ENCODE data around the gene TET1.
"Not testable (repeated sequence)": the region's sequence is repeated elsewhere in the genome, so short reads cannot be mapped to it uniquely, and the experiment has no call there.

TET1 gene

DNA sequence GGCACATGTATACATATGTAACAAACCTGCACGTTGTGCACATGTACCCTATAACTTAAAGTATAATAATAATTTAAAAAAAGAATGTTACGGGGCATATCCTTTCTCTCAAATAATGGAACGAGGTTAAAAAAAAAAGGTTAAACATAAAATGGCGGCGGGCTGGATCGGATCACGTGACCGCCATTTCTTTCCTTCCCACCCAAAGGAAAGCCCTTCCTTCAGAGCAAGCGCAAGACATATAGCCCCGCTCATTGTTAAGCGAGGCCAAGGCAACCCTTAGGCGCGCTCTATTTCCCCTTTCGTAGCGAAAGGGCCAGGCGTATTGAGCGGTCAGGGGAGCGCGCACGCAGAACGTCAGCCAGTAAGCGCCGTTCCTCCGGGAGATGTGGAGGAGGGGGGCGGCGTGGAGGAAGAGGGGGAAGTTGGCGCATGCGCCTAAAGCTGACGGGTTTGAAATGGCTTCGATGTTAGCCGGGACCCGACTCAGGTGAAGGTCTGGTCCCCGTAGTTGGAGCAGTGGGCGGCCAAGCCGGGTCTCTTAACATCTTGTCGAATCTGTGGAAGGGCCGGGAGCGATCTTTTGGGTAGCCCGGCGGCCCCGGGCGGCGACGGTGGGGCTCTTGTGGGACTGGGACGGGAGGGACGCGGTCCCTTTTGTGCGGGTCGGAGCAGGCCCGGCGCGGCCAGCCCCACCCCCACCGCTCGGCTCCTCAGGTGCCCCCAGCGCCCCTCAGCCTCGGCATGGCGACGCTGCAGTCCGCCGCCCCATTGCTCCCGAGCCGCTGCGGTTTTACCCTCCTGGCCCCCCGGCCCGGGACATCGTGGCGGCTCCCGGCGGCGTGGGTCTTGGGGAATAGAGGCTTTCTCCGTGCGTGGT is 160.9 kb downstream of the TET1 start, which contains the start of gene CCAR1:
Gene CCAR1, plus strand, starts transcription at position 447 of the 880 bp plus-strand sequence. CDS start 1,266 bp downstream, outside the sequence.
- peak; percentile 77 for DNase-seq

DNA sequence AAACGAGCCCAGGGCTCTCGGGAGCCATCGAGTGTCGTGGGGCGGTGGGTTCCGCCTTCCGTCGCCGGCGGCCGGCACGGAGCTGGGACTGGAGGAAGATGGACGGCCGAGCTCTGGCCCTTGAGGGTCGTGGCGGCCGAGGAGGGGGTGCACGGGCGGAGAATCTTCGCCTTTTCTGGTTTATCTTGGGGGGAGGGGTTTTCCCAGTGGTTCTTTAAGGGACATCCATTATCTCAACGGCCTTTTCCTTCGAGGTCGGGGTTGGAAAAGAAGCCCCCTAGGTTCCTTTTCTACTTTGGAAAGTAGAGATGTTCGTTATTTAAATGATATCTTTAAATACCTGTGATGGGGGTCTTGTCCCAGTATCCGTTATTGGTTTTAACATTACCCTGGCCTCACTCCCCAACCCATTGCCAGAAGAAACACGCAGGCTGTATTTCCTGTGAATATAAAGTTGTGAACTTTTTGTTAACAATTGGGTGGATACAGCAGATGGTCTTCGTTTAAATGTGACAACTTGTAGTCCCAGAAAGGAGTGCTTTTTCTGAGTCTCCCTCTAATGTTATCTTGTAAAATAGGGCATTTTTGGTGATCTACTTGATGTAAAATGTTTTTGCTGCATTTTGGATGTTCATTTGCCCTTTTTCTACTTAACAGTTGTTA is 161.7 kb downstream of the TET1 start:
- no peak for DNase-seq

DNA sequence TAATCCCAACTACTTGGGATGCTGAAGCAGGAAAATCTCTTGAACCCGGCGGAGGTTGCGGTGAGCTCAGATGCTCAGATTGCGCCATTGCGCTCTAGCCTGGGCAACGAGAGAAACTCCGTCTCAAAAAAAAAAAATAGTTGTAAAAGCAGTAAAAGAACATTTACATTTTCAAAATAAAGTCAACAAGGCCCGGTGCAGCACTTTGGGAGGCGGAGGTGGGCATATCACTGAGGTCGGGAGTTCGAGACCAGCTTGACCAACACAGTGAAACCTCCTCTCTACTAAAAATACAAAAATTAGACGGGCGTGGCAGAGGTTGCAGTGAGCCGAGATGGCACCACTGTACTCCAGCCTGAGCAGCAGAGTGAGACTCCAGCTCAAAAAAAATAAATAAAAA is 164.9 kb downstream of the TET1 start:
- DNase-seq, result no peak

DNA sequence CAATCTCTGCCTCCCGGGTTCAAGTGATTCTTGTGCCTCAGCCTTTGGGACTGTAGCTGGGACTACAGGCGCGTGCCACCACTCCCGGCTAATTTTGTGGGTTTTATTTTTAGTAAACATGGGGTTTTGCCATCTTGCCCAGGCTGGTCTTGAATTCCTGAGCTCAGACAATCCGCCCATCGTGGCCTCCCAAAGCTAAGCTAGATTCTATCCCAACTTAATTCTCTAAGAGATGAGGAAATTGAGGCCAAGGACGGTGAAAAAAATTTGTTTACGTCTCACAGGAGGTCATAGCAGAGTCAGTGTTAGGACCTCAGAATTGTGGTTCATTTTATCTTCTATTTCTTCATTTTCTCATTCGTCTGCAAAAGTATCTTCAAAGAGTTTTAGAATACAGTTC is 167.0 kb downstream of the TET1 start:
- DNase-seq, result no peak

DNA sequence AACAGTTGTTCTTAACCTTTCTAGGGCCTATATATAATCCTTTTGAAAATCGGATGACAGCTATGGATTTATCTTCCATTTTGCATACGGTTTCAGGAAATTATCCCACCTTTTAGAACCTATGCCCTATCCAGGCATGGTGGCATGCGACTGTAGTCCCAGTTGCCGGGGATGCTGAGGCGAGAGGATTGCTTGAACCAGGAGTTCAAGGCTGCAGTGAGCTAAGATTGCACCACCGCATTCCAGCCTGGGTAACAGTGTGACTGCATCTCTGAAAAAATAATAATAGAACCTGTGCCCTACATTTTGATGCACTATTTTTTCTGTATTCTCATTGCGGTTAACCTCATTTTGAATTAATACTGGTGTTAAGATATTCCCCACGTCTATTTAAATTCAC is 172.5 kb downstream of the TET1 start:
- DNase-seq, result no peak

GRCh38 chr10:68734349-68734748 is 174.2 kb downstream of the TET1 start:
- DNase-seq, result no peak

- no peak for DNase-seq
These were observed 175.0 kb downstream of the TET1 start for GRCh38 chr10:68735119-68735518.

DNA sequence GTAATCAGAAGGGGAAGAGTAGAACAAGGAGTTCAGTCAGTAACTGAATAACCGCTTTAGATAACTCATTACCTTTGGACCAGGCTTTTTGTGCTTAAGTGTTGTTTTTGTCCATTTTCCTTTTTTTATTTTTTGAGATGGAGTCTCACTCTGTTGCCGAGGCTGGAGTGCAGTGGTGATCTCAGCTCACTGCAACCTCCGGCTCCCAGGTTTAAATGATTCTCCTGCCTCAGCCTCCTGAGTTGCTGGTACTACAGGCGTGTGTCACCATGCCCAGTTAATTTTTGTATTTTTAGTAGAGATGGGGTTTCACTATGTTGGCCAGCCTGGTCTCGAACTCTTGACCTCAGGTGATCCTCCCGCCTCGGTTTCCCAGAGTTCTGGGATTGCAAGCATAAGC is 175.6 kb downstream of the TET1 start:
- not testable (repeated sequence) for DNase-seq

- DNase-seq, result not testable (repeated sequence)
These were observed 180.5 kb downstream of the TET1 start for GRCh38 chr10:68740676-68741075.

DNA sequence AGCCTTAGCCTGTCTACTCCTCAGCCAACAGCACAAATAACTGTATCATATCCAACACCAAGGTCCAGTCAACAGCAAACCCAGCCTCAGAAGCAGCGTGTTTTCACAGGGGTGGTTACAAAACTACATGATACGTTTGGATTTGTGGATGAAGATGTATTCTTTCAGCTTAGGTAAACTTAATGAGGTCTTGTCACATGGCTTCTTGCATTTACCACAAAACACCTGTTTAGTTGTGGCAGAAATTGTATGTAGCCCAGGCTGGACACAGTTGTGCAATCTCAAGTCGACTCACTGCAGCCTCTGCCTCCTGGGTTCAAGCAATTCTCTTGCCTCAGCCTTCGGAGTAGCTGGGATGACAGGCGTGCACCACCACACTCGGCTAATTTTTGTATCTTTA is 182.3 kb downstream of the TET1 start:
- DNase-seq, result no peak
